DMS153 treated with DMSO at 0.1 percent for 48 hours (cell line): ENCODE results near the gene RPS3A.
"Not testable (repeated sequence)": the region's sequence is repeated elsewhere in the genome, so short reads cannot be mapped to it uniquely, and the experiment has no call there.

Experiments
- DNase-seq: peaks from one replicate; lab custom pipeline; 2025; ENCODE audit not compliant: unreplicated experiment; lab: John Stamatoyannopoulos, UW

The RPS3A gene

GRCh38 chr4:151099229-151099975 lies at the start of gene RPS3A:
RPS3A (plus strand) TSS chr4:151099628; CDS start chr4:151099653, 25 bp downstream.
- DNase-seq: peak; percentile 86

- DNase-seq: no peak
Observed at GRCh38 chr4:151052785-151053184, 46.6 kb upstream of the RPS3A start.

- DNase-seq: no peak
Observed at GRCh38 chr4:151055539-151055938, 43.9 kb upstream of the RPS3A start.

DNA sequence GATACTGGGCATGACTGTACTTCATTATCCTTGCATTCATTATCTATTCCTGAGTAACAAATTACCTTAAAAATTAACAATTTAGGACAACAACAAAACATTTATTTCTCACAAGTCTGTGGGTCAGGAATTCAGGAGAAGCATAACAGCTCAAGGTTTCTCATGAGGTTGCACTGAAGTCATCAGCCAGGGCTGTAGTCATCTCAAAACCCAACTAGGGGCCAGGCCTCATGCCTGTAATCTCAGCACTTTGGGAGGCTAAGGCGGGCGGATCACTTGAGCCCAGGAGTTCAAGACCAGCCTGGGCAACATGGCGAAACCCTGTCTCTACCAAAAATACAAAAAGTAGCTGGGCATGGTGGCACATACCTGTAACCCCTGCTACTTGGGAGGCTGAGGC lies 36.3 kb upstream of the RPS3A start:
- not testable (repeated sequence) for DNase-seq

- no peak for DNase-seq
Observed at GRCh38 chr4:151067316-151067970, 32.0 kb upstream of the RPS3A start.

DNA sequence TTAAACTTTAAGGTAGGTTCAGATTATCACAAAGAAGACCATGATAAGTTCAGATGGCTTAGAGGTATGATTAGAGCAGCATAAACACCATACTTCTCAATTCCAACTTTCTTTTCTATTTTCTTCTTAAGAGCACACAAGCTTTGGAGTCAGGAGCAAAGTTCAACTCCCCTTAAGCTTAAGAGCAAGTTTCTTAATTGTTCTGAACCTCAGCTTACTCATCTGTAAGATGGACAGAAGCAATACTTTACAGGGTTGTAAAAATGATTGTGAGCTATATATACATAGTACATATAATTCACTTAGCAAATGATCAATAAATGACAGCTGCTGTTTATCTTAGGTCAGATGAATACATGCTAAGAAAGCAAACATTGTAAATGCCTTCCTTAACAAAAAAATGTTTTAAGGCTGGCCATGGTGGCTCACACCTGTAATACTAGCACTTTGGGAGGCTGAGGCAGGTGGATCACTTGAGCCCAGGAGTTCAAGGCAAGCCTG lies 25.0 kb upstream of the RPS3A start:
- no peak for DNase-seq

DNA sequence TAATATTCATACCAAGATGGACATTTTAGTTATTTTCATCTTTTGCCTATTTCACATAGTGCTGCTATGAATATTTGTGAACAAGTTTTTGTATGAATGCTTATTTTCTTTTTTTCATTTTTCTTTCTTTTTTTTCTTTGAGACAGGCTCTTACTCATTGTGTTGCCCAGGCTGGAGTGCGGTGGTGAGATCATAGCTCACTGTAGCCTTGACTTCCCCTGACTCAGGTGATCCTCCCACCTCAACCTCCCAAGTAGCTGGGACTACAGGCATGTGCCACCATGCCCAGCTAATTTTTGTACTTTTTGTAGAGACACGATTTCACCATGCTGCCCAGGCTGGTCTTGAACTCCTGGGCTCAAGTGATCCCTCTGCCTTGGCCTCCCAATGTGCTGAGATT lies 21.4 kb upstream of the RPS3A start:
- not testable (repeated sequence) for DNase-seq

GRCh38 chr4:151087467-151087866 lies 12.0 kb upstream of the RPS3A start:
- no peak for DNase-seq

- no peak for DNase-seq
Observed at GRCh38 chr4:151091047-151091446, 8.4 kb upstream of the RPS3A start.

DNA sequence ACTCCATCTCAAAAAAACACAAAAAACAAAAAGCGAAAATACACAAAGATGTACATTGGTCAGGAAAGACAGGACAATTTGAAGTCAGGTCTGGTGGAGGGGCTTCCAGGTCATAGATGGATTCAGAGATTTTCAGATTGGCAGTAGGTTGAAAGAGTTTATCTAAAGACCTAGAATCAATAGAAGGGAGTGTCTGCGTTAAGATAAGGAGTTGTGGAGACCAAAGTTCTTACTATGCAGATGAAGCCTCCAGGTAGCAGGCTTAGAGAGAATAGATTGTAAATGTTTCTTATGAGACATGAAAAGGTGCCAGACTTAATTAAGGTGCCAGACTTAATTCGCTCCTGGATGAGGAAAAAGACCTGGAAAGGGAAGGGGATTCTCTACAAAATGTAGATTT lies 6.9 kb upstream of the RPS3A start:
- no peak for DNase-seq

- no peak for DNase-seq
Observed at GRCh38 chr4:151093203-151093602, 6.2 kb upstream of the RPS3A start.

- no peak for DNase-seq
Observed at GRCh38 chr4:151094290-151094751, 5.1 kb upstream of the RPS3A start.

- DNase-seq: no peak
Observed at GRCh38 chr4:151095142-151095541, 4.3 kb upstream of the RPS3A start.

DNA sequence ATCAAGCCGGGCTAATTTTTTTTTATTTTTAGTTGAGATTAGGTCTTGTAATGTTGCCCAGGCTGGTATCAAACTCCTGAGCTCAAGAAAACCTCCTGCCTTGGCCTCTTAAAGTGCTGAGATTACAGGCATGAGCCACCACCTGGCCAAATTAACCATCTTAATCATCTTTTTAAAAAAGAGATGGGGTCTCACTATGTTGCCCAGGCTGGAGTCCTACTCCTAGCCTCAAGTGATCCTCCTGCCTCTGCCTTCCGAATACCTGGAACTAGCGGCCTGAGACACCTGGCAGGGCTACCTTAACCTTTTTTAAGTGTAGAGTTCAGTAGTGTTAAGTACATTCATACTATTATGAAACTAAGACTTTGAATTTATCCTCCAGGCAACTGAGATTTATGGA lies 1.7 kb upstream of the RPS3A start:
- DNase-seq: no peak

DNA sequence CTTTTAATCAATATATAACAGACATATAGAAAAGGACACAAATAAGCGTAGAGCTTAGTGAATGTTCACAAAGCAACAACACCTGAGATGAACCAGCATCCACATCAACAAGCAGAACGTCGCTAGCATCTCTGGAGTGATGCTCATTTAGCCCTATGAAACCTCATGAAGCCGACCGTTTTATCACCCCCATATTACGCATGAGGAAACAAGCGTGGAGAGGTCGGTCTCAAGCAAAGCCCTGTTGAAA lies 524 bp upstream of the RPS3A start:
- DNase-seq: no peak

DNA sequence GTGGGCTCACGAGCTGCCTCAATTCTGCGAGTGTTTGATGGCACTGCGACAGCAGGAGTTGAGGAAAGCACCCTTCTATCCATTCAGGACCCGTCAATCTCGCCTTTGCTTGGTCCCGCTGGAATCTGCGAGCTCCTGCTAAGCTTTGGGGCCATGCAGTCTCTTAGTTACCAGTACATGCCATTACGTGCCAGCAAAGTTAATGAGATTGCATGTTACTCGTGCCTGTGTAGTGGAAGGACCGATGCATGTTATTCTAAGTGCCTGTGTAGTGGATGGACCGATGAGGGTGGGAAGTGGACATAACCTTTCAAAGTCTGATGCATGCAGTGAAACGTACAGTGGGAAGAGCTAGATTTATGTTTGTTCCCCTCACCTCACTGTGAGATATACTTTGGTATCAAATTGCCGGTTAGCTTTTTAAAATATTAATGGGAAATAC lies 569 bp downstream of the RPS3A start:
- no peak for DNase-seq

GRCh38 chr4:151100531-151100930 lies 1.1 kb downstream of the RPS3A start:
- DNase-seq: no peak

GRCh38 chr4:151103758-151104157 lies 4.3 kb downstream of the RPS3A start:
- no peak for DNase-seq

GRCh38 chr4:151104621-151105020 lies 5.2 kb downstream of the RPS3A start:
- DNase-seq: no peak

DNA sequence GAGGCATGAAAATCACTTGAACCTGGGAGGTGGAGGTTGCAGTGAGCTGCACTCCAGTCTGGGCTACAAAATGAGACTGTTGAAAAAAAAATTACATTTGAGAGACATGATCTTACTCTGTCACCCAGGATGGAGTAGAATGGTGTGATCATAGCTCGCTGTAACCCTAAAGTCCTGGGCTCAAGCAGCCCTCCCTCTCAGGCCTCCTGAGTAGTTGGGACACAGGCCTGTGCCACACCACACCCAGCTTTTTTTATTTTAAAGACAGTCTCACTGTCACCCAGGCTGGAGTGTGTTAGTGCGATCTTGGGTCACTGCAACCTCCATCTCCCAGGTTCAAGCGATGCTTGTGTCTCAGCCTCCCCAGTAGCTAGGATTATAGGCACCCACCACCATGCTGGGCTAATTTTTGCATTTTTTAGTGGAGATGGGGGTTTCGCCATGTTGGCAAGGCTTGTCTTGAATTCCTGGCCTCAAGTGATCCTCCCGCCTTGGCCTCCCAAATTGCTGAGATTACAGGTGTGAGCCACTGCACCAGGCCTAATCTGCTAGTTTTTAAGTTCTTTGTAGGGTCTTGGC lies 6.1 kb downstream of the RPS3A start:
- DNase-seq: no peak

DNA sequence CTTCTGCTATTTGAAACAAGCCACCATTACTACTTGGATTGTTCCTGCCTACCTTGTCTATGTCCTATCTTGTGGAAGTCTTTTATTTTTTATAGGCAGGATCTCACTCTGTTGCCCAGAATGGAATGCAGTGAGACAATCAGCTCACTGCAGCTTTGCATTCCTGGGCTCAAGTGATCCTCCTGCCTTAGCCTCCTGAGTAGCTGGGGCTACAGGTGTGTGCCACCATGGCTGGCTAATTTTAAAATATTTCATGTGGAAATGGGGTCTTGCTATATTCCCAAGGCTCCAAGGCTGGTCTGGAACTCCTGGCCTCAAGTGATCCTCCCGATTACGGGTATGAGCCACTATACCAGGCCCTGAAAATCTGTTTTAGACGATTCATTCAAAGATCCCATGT lies 7.6 kb downstream of the RPS3A start:
- no peak for DNase-seq

DNA sequence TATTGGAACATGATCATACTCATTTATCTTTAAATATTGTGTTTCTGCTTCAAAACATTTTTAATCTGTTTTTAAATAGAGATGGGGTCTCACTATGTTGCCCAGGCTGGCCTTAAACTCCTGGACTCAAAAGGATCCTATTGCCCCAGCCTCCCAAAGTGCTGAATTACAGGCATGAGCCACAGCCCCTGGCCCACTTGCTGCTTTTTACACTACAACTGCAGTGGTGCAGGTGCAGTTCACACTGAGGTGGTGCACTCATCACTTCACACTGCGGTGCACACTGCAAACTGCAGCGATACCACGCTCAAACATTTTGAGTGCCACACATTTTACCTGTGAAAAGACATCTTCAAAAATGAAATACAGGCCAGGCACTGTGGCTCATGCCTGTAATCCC lies 10.8 kb downstream of the RPS3A start:
- no peak for DNase-seq
